Measurements from ENCODE around the gene TFR2. TPM values are rescaled to one million over a fixed set of nuclear protein-coding genes. Genes with fewer than 3 reads are reported as not detected.

Gene TFR2
- total and polyA plus RNA-seq, 9 of the 15 experiments (the other 6 are each of a cell fraction or from before 2014, with no cell fraction given), result 3.8 to 123 (median 51.1) TPM

GRCh38 chr7:100642534-100642907, 1.2 kb upstream of the TFR2 start (continued):
- no peak for TF ChIP-seq ZNF407 (IDR thresholded peaks at IDR 0.05; ENCODE audit: low read depth)
- TF ChIP-seq GABPB2 (CRISPR knock-in tag; conservative IDR thresholded peaks at IDR 0.05), result no peak
- no peak for TF ChIP-seq LCOR (CRISPR knock-in tag; IDR thresholded peaks at IDR 0.05)
- peak; percentile 88; the same call in 1 of the 2 replicates for TF ChIP-seq STAT6 (CRISPR knock-in tag; IDR thresholded peaks at IDR 0.05)
- no peak for TF ChIP-seq ZBED1 (IDR thresholded peaks at IDR 0.05)
- 0 out of 2 replicates have a peak, but pooled peaks have one; percentile 64 for TF ChIP-seq HDGF (IDR thresholded peaks at IDR 0.05)
- TF ChIP-seq SUPT5H (IDR thresholded peaks at IDR 0.05), result peak; percentile 67
- no peak for TF ChIP-seq CBX2 (IDR thresholded peaks at IDR 0.05; ENCODE audit: insufficient read depth, low read length, poor library complexity, severe bottlenecking)
- TF ChIP-seq USF2 (CRISPR knock-in tag; IDR thresholded peaks at IDR 0.05), result no peak
- TF ChIP-seq ZNF507 (tag; conservative IDR thresholded peaks at IDR 0.05), result no peak
- no peak for TF ChIP-seq ZNF644 (tag; IDR thresholded peaks at IDR 0.05; ENCODE audit: low read depth)
- TF ChIP-seq KDM5B (IDR thresholded peaks at IDR 0.05; ENCODE audit: insufficient replicate concordance, low read depth, low read length), result peak; percentile 6
- peak; percentile 68 for TF ChIP-seq EGR1 (conservative IDR thresholded peaks at IDR 0.05)
- peak; percentile 42; the same call in 1 of the 2 replicates for TF ChIP-seq PHF8 (IDR thresholded peaks at IDR 0.05; ENCODE audit: borderline replicate concordance, low read length)
- TF ChIP-seq HMGXB4 (CRISPR knock-in tag; IDR thresholded peaks at IDR 0.05), result 0 out of 2 replicates have a peak, but pooled peaks have one; percentile 37
- no peak for TF ChIP-seq TCF3 (CRISPR knock-in tag; IDR thresholded peaks at IDR 0.05)
- TF ChIP-seq ZNF23 (CRISPR knock-in tag; IDR thresholded peaks at IDR 0.05), result no peak

Measured in K562 (cell line).